ELR (cell line): ENCODE data around the gene ADD1.

Experiments used
- DNase-seq: peaks from one replicate; pipeline ENCODE4 v3.0.0-alpha.2; 2015; ENCODE audit warnings: low read depth

The ADD1 gene

DNA sequence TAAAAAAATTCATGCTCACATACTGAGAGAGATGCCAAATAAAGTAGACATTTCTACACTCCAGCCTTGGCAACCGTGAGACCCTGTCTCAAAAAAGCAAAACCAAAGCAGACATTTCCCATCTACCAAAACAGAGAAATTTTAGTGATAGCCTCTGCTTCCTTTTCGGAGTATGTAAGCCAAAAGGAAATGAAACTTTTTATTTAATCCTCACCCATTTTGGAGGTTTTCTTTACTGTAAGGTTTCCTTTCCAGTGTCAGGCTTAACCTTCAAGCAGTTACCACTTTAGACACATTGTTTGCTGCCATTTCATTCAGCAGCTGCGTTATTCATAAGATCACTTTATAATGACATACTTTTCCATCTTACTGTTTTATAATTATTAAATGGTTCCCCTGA lies 15.9 kb downstream of the ADD1 start:
- DNase-seq: no peak

GRCh38 chr4:2860391-2861348 lies 17.0 kb downstream of the ADD1 start:
- no peak for DNase-seq

DNA sequence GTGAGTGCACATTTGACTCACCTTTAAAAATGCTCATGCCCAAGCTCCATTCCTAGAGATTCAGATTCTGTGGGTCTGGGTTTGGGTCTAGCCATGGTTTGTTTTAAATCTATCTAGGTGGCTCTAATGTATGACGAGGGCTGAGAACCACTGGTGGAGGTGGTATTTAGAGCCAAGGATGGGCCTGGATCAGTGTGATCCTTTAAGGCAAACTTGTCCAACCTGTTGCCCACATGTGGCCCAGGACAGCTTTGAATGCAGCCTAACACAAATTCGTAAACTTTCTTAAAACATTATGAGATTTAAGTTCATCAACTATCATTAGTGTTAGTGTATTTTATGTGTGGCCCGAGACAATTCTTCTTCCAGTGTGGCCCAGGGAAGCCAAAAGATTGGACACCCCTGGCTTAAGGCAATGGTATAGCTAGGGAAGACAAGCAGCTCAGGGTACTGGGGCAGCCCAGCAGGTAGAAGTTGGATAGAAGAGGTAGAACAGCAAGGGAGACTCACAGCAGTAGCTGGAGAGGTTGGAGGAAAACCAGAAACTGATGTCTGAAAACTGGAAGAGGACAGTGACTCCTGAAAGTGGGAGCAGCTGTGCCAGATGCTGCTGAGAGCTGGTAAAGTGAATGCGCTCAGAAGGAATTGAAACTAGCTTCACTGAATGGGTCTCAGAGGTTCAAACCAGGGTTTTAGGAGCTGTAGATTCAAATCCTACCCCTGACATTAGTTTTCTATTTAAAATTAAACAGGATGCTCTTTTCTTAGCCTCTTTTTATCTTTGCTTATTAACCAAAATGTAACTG lies 18.2 kb downstream of the ADD1 start:
- DNase-seq: no peak

- DNase-seq: peak; percentile 48
Measured at GRCh38 chr4:2862528-2862927, 18.9 kb downstream of the ADD1 start.

- no peak for DNase-seq
Measured at GRCh38 chr4:2863649-2864048, 20.0 kb downstream of the ADD1 start.

DNA sequence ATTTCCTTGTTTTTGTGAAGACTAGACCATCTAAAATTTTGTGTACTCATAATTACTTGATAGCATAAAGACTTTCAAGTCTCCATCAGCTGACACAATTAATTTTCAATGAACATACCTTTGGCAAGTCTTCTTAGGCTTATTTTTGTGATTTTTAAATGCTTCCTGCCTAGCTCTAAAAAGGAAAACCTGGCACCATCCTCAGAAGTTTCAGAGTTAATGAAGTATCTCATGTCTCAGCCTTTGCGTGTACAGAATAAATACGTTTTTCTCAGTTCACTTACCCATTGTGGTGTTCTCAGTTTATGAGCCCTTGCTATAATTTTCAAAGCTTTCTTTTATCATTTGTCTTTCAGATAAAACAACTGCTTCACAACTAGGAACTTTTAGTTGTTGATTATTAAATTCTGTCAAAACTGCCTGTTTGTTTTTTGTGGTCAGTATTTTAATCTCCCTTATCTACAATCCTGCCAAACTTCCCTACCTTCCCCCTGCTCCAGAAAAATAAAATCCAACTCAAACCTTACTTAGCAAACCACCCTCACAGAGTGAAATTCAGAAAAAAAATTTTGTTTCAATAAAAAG lies 21.6 kb downstream of the ADD1 start:
- no peak for DNase-seq

- DNase-seq: no peak
Measured at GRCh38 chr4:2866160-2866861, 22.7 kb downstream of the ADD1 start.

- peak; percentile 49 for DNase-seq
Measured at GRCh38 chr4:2866891-2867290, 23.2 kb downstream of the ADD1 start.

DNA sequence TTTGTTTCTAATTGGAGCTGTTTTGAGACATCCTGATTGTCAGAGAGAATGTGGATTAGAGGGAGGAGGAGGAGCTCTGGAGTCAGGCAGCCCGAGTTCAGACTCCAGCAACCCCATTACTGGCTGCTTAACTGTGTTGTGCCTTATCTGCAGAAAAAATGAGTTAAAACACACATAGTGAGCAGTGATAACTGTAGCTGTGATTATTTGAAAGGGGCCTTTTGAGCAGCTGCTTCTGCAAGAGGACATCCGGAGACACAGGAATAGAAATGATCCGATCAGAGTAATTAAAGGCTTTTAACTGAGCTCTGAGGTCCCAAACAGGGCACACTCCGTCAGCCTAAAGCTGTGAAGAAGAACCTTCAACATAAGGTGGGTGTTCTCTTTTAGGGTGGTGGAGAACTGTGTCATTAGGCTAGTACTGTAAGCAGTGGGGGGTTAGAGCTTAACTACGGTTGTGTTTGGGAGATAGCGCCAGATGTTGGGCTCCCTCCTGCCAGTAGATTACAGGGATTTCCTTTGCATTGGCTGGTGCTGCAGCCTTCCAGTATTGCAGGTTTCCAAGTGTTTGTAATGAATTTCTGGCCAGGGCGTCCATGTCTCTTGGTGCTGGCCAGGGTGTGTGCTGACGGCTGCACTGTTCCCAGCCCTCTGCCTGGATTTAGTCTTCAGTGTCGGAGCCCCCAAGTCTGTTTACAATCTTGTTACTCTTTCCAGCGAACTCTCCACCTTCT lies 24.3 kb downstream of the ADD1 start:
- no peak for DNase-seq

- no peak for DNase-seq
Measured at GRCh38 chr4:2868877-2869487, 25.3 kb downstream of the ADD1 start.

GRCh38 chr4:2869659-2870058 lies 26.0 kb downstream of the ADD1 start:
- DNase-seq: no peak

- DNase-seq: no peak
Measured at GRCh38 chr4:2870082-2870481, 26.4 kb downstream of the ADD1 start.

DNA sequence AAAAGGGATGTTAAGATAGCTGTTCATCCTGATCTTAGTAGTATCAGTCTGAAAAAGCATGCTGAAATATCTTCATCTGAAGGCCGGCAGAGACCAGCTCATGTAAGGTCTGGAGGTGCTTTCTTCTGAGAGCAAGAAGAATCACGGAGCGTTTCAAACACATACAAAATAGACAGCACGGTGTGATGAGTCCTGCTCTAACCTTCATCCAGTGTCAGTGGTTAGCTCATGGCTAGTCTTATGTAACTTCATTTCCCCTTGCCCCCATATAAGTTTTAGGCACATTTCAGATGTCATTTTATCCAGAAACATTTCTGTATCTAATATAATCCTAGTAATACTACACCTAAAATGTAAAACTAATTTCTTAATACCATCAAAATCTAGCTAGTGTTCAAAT lies 27.8 kb downstream of the ADD1 start:
- DNase-seq: no peak

GRCh38 chr4:2871911-2872310 lies 28.3 kb downstream of the ADD1 start:
- DNase-seq: no peak

DNA sequence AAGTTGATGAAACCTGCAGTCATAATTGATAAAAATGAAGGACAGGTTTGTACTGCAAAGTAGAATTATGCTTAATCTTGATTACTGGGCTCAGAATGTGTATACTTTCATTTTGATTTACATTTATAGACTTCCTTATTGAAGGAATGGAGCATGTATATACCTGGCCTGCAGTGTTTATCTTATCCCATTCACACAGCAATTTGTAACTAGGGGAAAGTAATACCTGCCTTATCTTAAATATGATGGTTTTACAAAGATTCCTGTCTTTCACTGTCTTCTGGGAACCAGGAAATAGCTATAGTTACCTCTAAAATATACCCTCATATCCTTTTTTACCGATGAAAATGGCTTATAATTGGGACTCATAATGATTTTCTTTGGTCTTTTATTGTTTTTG lies 29.7 kb downstream of the ADD1 start:
- no peak for DNase-seq

GRCh38 chr4:2874861-2875260 lies 31.2 kb downstream of the ADD1 start:
- DNase-seq: no peak

DNA sequence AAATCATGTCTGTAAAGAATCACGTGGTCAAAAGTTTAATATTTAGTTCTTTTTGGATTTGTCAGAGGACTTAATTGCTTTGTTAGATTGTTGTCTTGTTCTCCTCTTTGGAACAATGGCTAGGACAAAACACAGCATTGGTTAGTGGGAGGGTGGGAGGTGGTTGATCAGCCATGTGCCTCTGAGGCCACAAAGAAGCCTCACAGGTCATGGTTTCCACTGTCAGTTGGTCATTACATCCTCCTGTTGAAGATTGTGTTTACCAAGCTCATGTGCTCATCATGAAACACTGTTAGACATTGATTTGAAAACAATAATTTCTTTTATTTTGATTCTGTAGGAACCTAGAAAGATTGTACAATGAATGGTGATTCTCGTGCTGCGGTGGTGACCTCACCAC lies 31.9 kb downstream of the ADD1 start:
- no peak for DNase-seq

- DNase-seq: no peak
Measured at GRCh38 chr4:2878346-2878745, 34.7 kb downstream of the ADD1 start.

DNA sequence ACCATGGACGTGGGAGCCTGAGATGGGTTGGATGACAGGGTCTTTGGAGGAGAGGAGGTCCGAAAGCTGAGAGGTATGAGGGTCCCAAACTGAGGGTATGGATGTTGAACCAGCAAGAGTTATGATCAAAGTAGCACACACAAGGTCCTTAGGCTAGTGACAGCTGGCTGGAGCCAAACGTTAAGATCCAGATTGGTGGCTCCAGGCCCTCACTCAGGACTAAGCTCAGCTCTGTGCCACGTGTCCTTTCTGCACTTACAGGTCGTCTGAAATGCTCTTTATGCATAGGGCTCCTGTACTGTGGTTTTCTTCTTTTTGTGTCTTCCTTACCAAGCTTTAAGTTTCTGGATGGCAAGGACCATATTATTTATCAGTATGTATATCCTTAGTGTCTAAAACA lies 35.4 kb downstream of the ADD1 start:
- no peak for DNase-seq

DNA sequence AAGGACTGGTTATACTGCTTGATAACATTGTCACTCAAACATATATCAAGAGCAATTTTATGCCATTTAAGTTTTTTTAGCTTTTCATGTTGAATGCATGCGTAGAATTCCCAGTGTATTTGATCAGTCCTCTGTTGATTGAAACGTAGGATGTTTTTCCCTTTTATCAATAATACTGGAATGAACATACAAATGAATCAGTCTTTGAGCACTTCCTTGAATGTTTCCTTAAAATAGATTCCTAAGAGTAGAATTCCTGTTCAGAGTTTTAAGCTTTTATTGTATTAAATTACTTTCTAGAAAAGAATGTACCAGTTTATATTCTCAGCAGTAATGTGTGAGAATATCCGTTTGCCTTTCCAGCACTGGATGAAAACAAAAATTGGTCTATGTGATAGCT lies 37.8 kb downstream of the ADD1 start:
- DNase-seq: no peak

DNA sequence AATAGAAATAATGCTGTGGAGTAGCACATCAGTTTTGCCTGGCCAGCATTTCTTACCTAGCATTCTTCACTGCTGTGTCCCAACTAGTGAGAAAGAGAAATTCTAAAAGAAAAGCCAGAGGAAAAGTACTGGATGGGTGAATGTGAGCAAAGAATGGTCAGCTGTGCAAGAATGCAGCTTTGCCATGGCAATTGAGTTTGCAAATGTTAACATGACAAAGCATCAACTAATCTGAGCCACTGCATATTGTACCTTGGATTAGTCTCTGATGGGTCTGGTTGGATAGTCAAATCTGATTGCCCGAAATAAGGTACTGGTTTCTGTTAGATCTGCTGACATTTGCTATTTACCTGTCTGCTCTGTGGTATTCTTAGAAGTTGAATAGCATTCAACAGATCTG lies 38.7 kb downstream of the ADD1 start:
- DNase-seq: no peak
